ENCODE results near the gene PPIL6. TPM values are rescaled to one million over a fixed set of nuclear protein-coding genes. Genes with fewer than 3 reads are reported as not detected.

Gene PPIL6
- total and polyA plus RNA-seq, 11 donors, result 0.42 to 6.5 (median 3.4) TPM

DNA sequence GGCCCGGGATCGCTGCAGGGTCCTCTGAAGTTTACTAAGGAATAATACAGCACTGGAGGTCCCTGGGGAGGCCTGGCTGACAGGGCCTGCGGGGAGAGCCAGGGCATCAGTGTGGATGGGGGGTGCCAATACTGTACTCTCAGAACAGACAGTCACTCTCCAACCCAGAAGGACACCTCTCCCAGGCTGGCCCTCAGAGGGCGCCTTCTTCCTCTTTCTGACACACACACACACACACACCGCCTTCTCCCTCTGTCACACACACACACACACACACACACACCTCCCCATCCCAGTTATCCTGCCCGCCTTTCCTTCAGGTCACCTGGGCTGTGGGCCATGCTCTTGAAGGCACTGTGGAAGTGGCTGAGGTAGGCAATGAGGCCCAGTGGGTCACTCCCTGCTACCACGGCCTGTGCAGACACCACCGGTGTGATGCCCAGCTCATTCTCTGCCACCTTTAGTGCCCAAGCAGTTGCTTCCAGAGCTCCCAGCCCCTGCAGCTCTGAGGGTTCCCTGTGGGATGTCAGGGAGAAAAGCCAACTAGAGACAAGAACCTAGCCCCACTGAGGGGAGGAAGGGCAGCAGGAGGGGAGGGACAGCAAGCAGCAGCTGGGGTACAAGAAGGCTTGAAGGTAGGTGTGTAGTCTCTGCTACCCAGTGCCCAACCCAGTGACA is 7.6 kb upstream of the PPIL6 start:
- Histone ChIP-seq H3K27me3 (no peaks in the 10 kb centered on the region), H3K27ac (no peak overlapping the region), H3K9me3 (no peaks in the 10 kb centered on the region), H3K36me3 (peaks cover 0 to 56% (median 24%) of the 10 kb centered on the region in 9 donors), H3K4me3 (no peak overlapping the region), H3K4me1 (peaks cover 0 to 10% (median 0%) of the 10 kb centered on the region in 12 donors)
- TF ChIP-seq, protein P1, sequence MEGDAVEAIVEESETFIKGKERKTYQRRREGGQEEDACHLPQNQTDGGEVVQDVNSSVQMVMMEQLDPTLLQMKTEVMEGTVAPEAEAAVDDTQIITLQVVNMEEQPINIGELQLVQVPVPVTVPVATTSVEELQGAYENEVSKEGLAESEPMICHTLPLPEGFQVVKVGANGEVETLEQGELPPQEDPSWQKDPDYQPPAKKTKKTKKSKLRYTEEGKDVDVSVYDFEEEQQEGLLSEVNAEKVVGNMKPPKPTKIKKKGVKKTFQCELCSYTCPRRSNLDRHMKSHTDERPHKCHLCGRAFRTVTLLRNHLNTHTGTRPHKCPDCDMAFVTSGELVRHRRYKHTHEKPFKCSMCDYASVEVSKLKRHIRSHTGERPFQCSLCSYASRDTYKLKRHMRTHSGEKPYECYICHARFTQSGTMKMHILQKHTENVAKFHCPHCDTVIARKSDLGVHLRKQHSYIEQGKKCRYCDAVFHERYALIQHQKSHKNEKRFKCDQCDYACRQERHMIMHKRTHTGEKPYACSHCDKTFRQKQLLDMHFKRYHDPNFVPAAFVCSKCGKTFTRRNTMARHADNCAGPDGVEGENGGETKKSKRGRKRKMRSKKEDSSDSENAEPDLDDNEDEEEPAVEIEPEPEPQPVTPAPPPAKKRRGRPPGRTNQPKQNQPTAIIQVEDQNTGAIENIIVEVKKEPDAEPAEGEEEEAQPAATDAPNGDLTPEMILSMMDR (IDR thresholded peaks at IDR 0.05), result no peak
- no peak for TF ChIP-seq POLR2A (IDR thresholded peaks at IDR 0.05)
- DNase-seq (no peak), ATAC-seq (peak in 1 of 4 donors; percentile 2)
- 85 to 92% (median 87%) methylated on average over 7 to 8 of the region's 8 CpGs for WGBS, 4 donors
- intact Hi-C loops (cut with DNase I), result no loop called here

DNA sequence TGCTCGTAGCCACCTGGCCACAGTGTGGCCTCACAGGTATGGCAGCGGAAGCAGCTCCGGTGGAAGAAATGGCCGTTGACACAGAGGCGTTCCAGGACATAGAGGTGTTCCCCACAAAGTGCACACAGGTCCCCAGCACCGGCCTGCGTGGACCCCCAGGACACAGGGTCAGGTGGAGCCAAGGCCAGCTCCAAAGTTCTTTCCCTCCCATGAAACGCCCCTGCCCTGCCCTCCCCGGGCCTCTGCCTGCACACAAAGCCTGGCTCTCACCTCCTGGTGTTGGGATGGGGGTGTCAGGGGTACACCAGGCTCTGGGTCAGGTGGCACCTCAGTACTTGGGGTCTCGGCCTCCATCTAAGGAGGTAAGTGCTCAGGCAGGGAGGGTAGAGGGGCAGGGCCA is 6.7 kb upstream of the PPIL6 start:
- Histone ChIP-seq H3K27ac (no peak overlapping the region), H3K4me3 (no peak overlapping the region), H3K9me3 (no peaks in the 10 kb centered on the region), H3K27me3 (no peaks in the 10 kb centered on the region), H3K4me1 (peaks cover 0 to 14% (median 1%) of the 10 kb centered on the region in 12 donors), H3K36me3 (peaks cover 0 to 47% (median 21%) of the 10 kb centered on the region in 9 donors)
- intact Hi-C loops (cut with DNase I), result no loop called here
- ATAC-seq (no peak), DNase-seq (no peak)
- WGBS, 4 donors, result 85 to 94% (median 91%) methylated on average over 10 of the region's 10 CpGs
- no peak for TF ChIP-seq POLR2A (IDR thresholded peaks at IDR 0.05)
- TF ChIP-seq, protein P1 (IDR thresholded peaks at IDR 0.05), result no peak

DNA sequence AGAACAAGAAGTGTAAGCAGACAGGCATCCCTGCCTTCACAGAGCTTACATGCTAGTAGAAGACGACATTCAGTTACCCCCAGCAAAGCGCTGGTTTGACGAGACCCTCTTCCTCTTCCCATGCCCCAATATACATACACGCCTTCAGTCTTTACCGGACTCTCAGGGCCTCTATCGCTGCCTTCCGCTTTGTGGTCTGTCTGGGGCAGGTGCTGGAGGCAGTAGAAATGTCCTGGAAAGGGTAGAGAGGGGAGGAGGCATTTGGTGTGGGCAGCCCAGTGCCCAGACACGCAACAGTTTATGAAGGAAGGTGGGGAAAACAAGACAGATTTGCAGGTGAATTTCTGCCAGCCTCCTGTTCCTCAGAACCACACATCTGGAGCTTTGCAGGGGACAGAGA is 6.1 kb upstream of the PPIL6 start:
- 83 to 95% (median 89%) methylated on average over 8 of the region's 8 CpGs for WGBS, 4 donors

DNA sequence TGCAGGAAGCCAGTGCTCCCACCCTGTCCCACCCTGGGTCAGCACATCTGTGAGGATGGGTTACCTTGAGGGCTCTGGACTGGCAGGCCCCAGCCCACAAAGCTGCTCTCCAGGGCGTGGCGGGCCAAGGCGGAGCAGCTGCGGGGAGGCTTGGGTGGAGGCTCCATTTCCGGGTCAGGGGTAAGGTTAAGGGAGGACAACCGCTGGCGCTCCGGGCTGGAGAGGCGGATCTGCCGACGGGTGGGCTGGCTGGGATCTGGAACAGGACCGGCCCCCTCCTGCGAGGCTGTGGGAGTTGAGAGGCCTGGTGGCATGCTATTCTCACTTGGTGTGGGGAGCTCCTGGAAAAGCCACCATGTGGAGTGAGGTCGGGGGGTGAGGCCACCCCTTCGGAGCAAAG is 5.6 kb upstream of the PPIL6 start:
- WGBS, 4 donors, result 77 to 87% (median 85%) methylated on average over 10 to 15 of the region's 15 CpGs
- Histone ChIP-seq H3K9me3 (no peaks in the 10 kb centered on the region), H3K27ac (no peak overlapping the region), H3K36me3 (peaks cover 0 to 46% (median 19%) of the 10 kb centered on the region in 9 donors), H3K27me3 (no peaks in the 10 kb centered on the region), H3K4me3 (no peak overlapping the region), H3K4me1 (peaks cover 0 to 24% (median 10%) of the 10 kb centered on the region in 12 donors)
- no peak for TF ChIP-seq POLR2A (IDR thresholded peaks at IDR 0.05)
- TF ChIP-seq, protein P1 (IDR thresholded peaks at IDR 0.05), result no peak
- ATAC-seq (no peak), DNase-seq (peak in 1 of 5 donors; percentile 9)
- intact Hi-C loops (cut with DNase I), result no loop called here

More for the DNA sequence above, 6.1 kb upstream of the PPIL6 start:
- intact Hi-C loops (cut with DNase I), result no loop called here
- DNase-seq, result no peak
- H3K4me3 ChIP-seq, result no peak overlapping the region
- no peaks in the 10 kb centered on the region for H3K9me3 ChIP-seq
- ATAC-seq, result no peak
- peaks cover 0 to 20% (median 7%) of the 10 kb centered on the region in 12 donors for H3K4me1 ChIP-seq
- H3K27me3 ChIP-seq, result no peaks in the 10 kb centered on the region
- TF ChIP-seq POLR2A (IDR thresholded peaks at IDR 0.05), result no peak
- TF ChIP-seq, protein P1 (IDR thresholded peaks at IDR 0.05), result no peak
- H3K27ac ChIP-seq, result no peak overlapping the region
- peaks cover 0 to 46% (median 19%) of the 10 kb centered on the region in 9 donors for H3K36me3 ChIP-seq
